NCI-H69 (cell line): ENCODE measurements around the gene ZNF81.
"Not testable (repeated sequence)": the region's sequence is repeated elsewhere in the genome, so short reads cannot be mapped to it uniquely, and the experiment has no call there.

Experiments
- DNase-seq: peaks from one replicate; lab custom pipeline; 2025; lab: John Stamatoyannopoulos, UW

ZNF81 gene

GRCh38 chrX:47836164-47837072, at the start of gene ZNF81:
Gene ZNF81 (plus strand): TSS chrX:47836902. CDS start chrX:47846268, 9,366 bp downstream.
- DNase-seq, result peak; percentile 98

GRCh38 chrX:47796433-47796906, 40.2 kb upstream of the ZNF81 start:
- peak; percentile 4 for DNase-seq

GRCh38 chrX:47797084-47797483, 39.6 kb upstream of the ZNF81 start:
- DNase-seq, result no peak

- DNase-seq, result no peak
These were observed 37.8 kb upstream of the ZNF81 start for GRCh38 chrX:47798861-47799260.

GRCh38 chrX:47802589-47802988, 34.1 kb upstream of the ZNF81 start:
- peak; percentile 76 for DNase-seq

- DNase-seq, result peak; percentile 81
These were observed 33.6 kb upstream of the ZNF81 start for GRCh38 chrX:47803103-47803502.

GRCh38 chrX:47804315-47804714, 32.4 kb upstream of the ZNF81 start:
- no peak for DNase-seq

- not testable (repeated sequence) for DNase-seq
These were observed 30.9 kb upstream of the ZNF81 start for GRCh38 chrX:47805844-47806243.

- not testable (repeated sequence) for DNase-seq
These were observed 30.1 kb upstream of the ZNF81 start for GRCh38 chrX:47806415-47807271.

- DNase-seq, result not testable (repeated sequence)
These were observed 29.5 kb upstream of the ZNF81 start for GRCh38 chrX:47807272-47807538.

GRCh38 chrX:47807548-47807947, 29.2 kb upstream of the ZNF81 start:
- DNase-seq, result no peak

- no peak for DNase-seq
These were observed 27.6 kb upstream of the ZNF81 start for GRCh38 chrX:47808904-47809788.

- peak; percentile 2 for DNase-seq
These were observed 21.9 kb upstream of the ZNF81 start for GRCh38 chrX:47814851-47815250.

GRCh38 chrX:47815901-47816845, 20.5 kb upstream of the ZNF81 start:
- no peak for DNase-seq

- no peak for DNase-seq
These were observed 19.3 kb upstream of the ZNF81 start for GRCh38 chrX:47817421-47817820.

- no peak for DNase-seq
These were observed 18.8 kb upstream of the ZNF81 start for GRCh38 chrX:47817897-47818296.

- DNase-seq, result no peak
These were observed 7.7 kb upstream of the ZNF81 start for GRCh38 chrX:47828984-47829383.

- DNase-seq, result peak; percentile 59
These were observed 4.9 kb upstream of the ZNF81 start for GRCh38 chrX:47831788-47832187.

- no peak for DNase-seq
These were observed 1.7 kb downstream of the ZNF81 start for GRCh38 chrX:47838361-47838760.

GRCh38 chrX:47840111-47840510, 3.4 kb downstream of the ZNF81 start:
- DNase-seq, result no peak

- no peak for DNase-seq
These were observed 6.7 kb downstream of the ZNF81 start for GRCh38 chrX:47843363-47843762.
